ENCODE data around the gene SYNE1. TPM values are rescaled to one million over a fixed set of nuclear protein-coding genes. Genes with fewer than 3 reads are reported as not detected.
A peak's percentile ranks its signal among the peaks of the same experiment; 100 is the strongest.

The SYNE1 gene
- total RNA-seq, 6 experiments from 2014 or later: 60.0 to 69.0 (median 66.9) TPM

GRCh38 chr6:152201120-152201519 lies 436.0 kb downstream of the SYNE1 start:
- Mint-ChIP-seq H3K36me3 (ENCODE audit: low read depth) (peaks cover 27% of the 10 kb centered on the region), H3K27me3 (ENCODE audit: insufficient read depth) (no peaks in the 10 kb centered on the region)

GRCh38 chr6:152195896-152196295 lies 441.3 kb downstream of the SYNE1 start:
- Mint-ChIP-seq H3K9me3 (no peaks in the 10 kb centered on the region), H3K27me3 (ENCODE audit: insufficient read depth) (no peaks in the 10 kb centered on the region; the same call in 1 of the 2 replicates), H3K27ac (no peak overlapping the region), H3K36me3 (ENCODE audit: low read depth) (peaks cover 44% of the 10 kb centered on the region), H3K4me1 (ENCODE audit: low read depth) (no peaks in the 10 kb centered on the region), H3K4me3 (no peak overlapping the region)
- TF ChIP-seq, protein P1, sequence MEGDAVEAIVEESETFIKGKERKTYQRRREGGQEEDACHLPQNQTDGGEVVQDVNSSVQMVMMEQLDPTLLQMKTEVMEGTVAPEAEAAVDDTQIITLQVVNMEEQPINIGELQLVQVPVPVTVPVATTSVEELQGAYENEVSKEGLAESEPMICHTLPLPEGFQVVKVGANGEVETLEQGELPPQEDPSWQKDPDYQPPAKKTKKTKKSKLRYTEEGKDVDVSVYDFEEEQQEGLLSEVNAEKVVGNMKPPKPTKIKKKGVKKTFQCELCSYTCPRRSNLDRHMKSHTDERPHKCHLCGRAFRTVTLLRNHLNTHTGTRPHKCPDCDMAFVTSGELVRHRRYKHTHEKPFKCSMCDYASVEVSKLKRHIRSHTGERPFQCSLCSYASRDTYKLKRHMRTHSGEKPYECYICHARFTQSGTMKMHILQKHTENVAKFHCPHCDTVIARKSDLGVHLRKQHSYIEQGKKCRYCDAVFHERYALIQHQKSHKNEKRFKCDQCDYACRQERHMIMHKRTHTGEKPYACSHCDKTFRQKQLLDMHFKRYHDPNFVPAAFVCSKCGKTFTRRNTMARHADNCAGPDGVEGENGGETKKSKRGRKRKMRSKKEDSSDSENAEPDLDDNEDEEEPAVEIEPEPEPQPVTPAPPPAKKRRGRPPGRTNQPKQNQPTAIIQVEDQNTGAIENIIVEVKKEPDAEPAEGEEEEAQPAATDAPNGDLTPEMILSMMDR (IDR thresholded peaks at IDR 0.05): no peak
- no peak for DNase-seq

More at GRCh38 chr6:152201120-152201519, 436.0 kb downstream of the SYNE1 start:
- TF ChIP-seq, protein P1 (IDR thresholded peaks at IDR 0.05): no peak
- Mint-ChIP-seq H3K27ac (no peak overlapping the region), H3K4me1 (ENCODE audit: low read depth) (peaks cover 5% of the 10 kb centered on the region; the same call in 1 of the 2 replicates), H3K9me3 (no peaks in the 10 kb centered on the region), H3K4me3 (no peak overlapping the region)
- DNase-seq: no peak

DNA sequence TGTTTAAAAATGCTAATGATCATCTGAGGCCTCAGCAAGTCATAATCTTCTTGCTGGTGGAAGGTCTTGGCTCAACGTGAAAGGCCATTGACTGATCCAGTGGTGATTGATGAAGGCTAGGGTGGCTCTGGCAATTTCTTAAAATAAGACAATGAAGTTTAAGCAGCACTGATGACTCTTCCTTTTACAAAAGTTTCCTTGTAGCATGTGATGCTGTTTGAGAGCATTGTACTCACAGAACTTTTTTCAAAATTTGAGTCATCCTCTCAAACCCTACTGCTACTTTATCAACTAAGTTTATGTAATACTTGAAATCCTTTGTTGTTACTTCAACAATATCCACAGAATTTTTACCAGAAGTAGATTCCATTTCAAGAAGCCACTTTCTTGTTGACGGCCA lies 447.4 kb downstream of the SYNE1 start:
- TF ChIP-seq, protein P1 (IDR thresholded peaks at IDR 0.05): no peak
- Mint-ChIP-seq H3K27me3 (ENCODE audit: insufficient read depth) (peaks cover 2% of the 10 kb centered on the region; the same call in 1 of the 2 replicates), H3K4me3 (no peak overlapping the region), H3K36me3 (ENCODE audit: low read depth) (peaks cover 43% of the 10 kb centered on the region), H3K9me3 (no peaks in the 10 kb centered on the region), H3K27ac (peak overlapping the region; percentile 24), H3K4me1 (ENCODE audit: low read depth) (peaks cover 22% of the 10 kb centered on the region)
- peak; percentile 12 for DNase-seq

DNA sequence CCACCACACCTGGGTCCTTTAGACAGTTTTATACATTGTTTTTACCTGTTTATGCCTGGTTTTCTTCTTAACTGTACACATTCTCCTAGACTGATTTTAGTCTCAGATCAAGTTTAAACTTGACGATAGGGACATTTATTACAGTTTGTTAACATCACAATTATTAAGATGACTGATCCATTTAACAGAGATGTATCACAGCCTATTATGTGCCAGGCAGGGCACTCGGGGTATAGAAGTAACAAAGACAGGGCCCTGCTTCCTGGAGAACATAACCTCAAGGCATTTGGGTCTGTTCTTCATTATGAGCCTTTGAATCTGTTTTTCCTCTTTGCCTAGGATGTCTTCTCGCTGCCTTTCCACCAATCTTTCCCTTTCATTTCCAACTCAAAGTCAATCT lies 449.2 kb downstream of the SYNE1 start:
- DNase-seq: no peak
- peaks cover 26% of the 10 kb centered on the region for H3K4me1 Mint-ChIP-seq (ENCODE audit: low read depth)
- H3K27me3 Mint-ChIP-seq (ENCODE audit: insufficient read depth): peaks cover 2% of the 10 kb centered on the region; the same call in 1 of the 2 replicates
- no peak overlapping the region for H3K27ac Mint-ChIP-seq
- peaks cover 34% of the 10 kb centered on the region for H3K36me3 Mint-ChIP-seq (ENCODE audit: low read depth)
- TF ChIP-seq, protein P1 (IDR thresholded peaks at IDR 0.05): no peak
- no peaks in the 10 kb centered on the region for H3K9me3 Mint-ChIP-seq
- no peak overlapping the region for H3K4me3 Mint-ChIP-seq

- DNase-seq: no peak
- Mint-ChIP-seq H3K9me3 (no peaks in the 10 kb centered on the region), H3K36me3 (ENCODE audit: low read depth) (peaks cover 30% of the 10 kb centered on the region), H3K4me1 (ENCODE audit: low read depth) (peaks cover 26% of the 10 kb centered on the region), H3K27me3 (ENCODE audit: insufficient read depth) (peaks cover 2% of the 10 kb centered on the region; the same call in 1 of the 2 replicates), H3K4me3 (no peak overlapping the region), H3K27ac (no peak overlapping the region)
- TF ChIP-seq, protein P1 (IDR thresholded peaks at IDR 0.05): no peak
Measured at GRCh38 chr6:152186840-152187239, 450.3 kb downstream of the SYNE1 start.
